ENCODE measurements around the gene MAP10. TPM values are rescaled to one million over a fixed set of nuclear protein-coding genes. Genes with fewer than 3 reads are reported as not detected.

MAP10 gene
- total RNA-seq, 1 experiment from 2014 or later = 1.5 TPM

- H3K4me1 ChIP-seq (ENCODE audit: control insufficient read depth, insufficient read depth, low read length) = no peaks in the 10 kb centered on the region
- H3K27ac ChIP-seq (ENCODE audit: low read length) = no peak overlapping the region
- in situ Hi-C loops (cut with HindIII; ENCODE audit: low pct_unique_long_range_greater_than_20kb, low sequenced_read_pairs) (no loop called here), intact Hi-C loops (cut with micrococcal nuclease; ENCODE audit: unreplicated experiment) (no loop called here)
- DNase-seq (ENCODE audit: low read depth, low spot score) (no peak), ATAC-seq (no peak)
- TF ChIP-seq SIN3A (IDR thresholded peaks at IDR 0.05; ENCODE audit: borderline replicate concordance, insufficient read depth, low read depth, low read length) (no peak), POLR2AphosphoS5 (IDR thresholded peaks at IDR 0.05; ENCODE audit: low read depth, low read length) (no peak), TCF7L2 (IDR thresholded peaks at IDR 0.05; ENCODE audit: low read depth, low read length) (no peak), CTCF (IDR thresholded peaks at IDR 0.05) (no peak), REST (IDR thresholded peaks at IDR 0.05; ENCODE audit: insufficient read depth in 1 of 2, low read depth in 2 of 2, low read length in 1 of 2) (no peak)
- POLR2A ChIA-PET = no interaction called here
- CTCF ChIA-PET = no interaction called here
- H3K4me3 ChIP-seq (ENCODE audit: low read depth in 2 of 2, low read length in 2 of 2) = no peak overlapping the region
- no peaks in the 10 kb centered on the region; the same call in 1 of the 2 replicates for H3K27me3 ChIP-seq (ENCODE audit: control insufficient read depth, insufficient read depth, low read length)
- BruUV-seq (replicated peaks) = no TSS peak
- H3K36me3 ChIP-seq (ENCODE audit: control insufficient read depth, insufficient read depth, low read length) = no peaks in the 10 kb centered on the region
- H3K9me3 ChIP-seq (ENCODE audit: control insufficient read depth, insufficient read depth, low read depth, low read length) = no peaks in the 10 kb centered on the region
These were observed 17.3 kb downstream of the MAP10 start for GRCh38 chr1:232822530-232822929.

DNA sequence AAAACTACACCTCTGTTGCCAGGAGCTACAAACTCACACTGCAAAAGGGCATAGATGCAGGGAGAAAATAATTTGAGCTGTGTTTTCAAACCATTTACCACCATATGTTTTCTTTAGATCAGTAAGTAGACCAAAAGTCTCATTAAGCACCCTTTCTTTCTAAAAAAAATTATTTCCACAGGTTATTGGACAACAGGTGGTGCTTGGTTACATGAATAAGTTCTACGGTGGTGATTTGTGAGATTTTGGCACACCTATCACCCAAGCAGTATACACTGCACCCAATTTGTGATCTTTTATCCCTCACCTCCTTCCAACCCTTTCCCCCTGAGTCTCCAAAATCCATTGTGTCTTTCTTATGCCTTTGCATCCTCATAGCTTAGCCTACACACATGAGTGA is 21.1 kb downstream of the MAP10 start:
- Histone ChIP-seq H3K36me3 (ENCODE audit: control insufficient read depth, insufficient read depth, low read length) (no peaks in the 10 kb centered on the region), H3K27me3 (ENCODE audit: control insufficient read depth, insufficient read depth, low read length) (no peaks in the 10 kb centered on the region; the same call in none of the 2 replicates), H3K4me1 (ENCODE audit: control insufficient read depth, insufficient read depth, low read length) (no peaks in the 10 kb centered on the region), H3K4me3 (ENCODE audit: low read depth in 2 of 2, low read length in 2 of 2) (no peak overlapping the region), H3K9me3 (ENCODE audit: control insufficient read depth, insufficient read depth, low read depth, low read length) (no peaks in the 10 kb centered on the region), H3K27ac (ENCODE audit: low read length) (no peak overlapping the region)
- no peak for TF ChIP-seq CTCF (IDR thresholded peaks at IDR 0.05)
- no peak for TF ChIP-seq TCF7L2 (IDR thresholded peaks at IDR 0.05; ENCODE audit: low read depth, low read length)
- TF ChIP-seq REST (IDR thresholded peaks at IDR 0.05; ENCODE audit: insufficient read depth in 1 of 2, low read depth in 2 of 2, low read length in 1 of 2) = no peak
- no peak for TF ChIP-seq SIN3A (IDR thresholded peaks at IDR 0.05; ENCODE audit: borderline replicate concordance, insufficient read depth, low read depth, low read length)
- no peak for TF ChIP-seq POLR2AphosphoS5 (IDR thresholded peaks at IDR 0.05; ENCODE audit: low read depth, low read length)
- in situ Hi-C loops (cut with HindIII; ENCODE audit: low pct_unique_long_range_greater_than_20kb, low sequenced_read_pairs) = no loop called here
- ChIA-PET CTCF (no interaction called here), POLR2A (no interaction called here)
- DNase-seq (ENCODE audit: low read depth, low spot score) (no peak), ATAC-seq (no peak)
- BruUV-seq (replicated peaks) = no TSS peak
- intact Hi-C loops (cut with micrococcal nuclease; ENCODE audit: unreplicated experiment) = no loop called here

All from Panc1 (cell line).